ENCODE measurements around the gene NAA80. TPM values are rescaled to one million over a fixed set of nuclear protein-coding genes. Genes with fewer than 3 reads are reported as not detected.
A peak's percentile ranks its signal among the peaks of the same experiment; 100 is the strongest.

NAA80 gene
- total RNA-seq, 1 donor from 2014 or later, result 9.4 TPM

- Mint-ChIP-seq H3K27ac (peak overlapping the region; percentile 98), H3K27me3 (no peaks in the 10 kb centered on the region), H3K4me3 (ENCODE audit: low read depth) (peak overlapping the region; percentile 90), H3K9me3 (ENCODE audit: low read depth) (no peaks in the 10 kb centered on the region), H3K36me3 (ENCODE audit: insufficient read depth) (no peaks in the 10 kb centered on the region), H3K4me1 (ENCODE audit: low read depth) (peaks cover 17% of the 10 kb centered on the region)
- no peak for TF ChIP-seq CTCF (IDR thresholded peaks at IDR 0.05; ENCODE audit: unreplicated experiment)
- DNase-seq (ENCODE audit: low spot score, unreplicated experiment), result no peak
Measured at GRCh38 chr3:50299638-50299928, 378 bp upstream of the NAA80 start.

- TF ChIP-seq CTCF (IDR thresholded peaks at IDR 0.05; ENCODE audit: unreplicated experiment), result peak; percentile 15
- no peaks in the 10 kb centered on the region for H3K36me3 Mint-ChIP-seq (ENCODE audit: insufficient read depth)
- H3K9me3 Mint-ChIP-seq (ENCODE audit: low read depth), result no peaks in the 10 kb centered on the region
- peaks cover 16% of the 10 kb centered on the region for H3K4me1 Mint-ChIP-seq (ENCODE audit: low read depth)
- no peaks in the 10 kb centered on the region for H3K27me3 Mint-ChIP-seq
- no peak overlapping the region for H3K27ac Mint-ChIP-seq
- DNase-seq (ENCODE audit: low spot score, unreplicated experiment), result no peak
- peak overlapping the region; percentile 90 for H3K4me3 Mint-ChIP-seq (ENCODE audit: low read depth)
Measured at GRCh38 chr3:50297896-50298725, 1.1 kb downstream of the NAA80 start.

- H3K9me3 Mint-ChIP-seq (ENCODE audit: low read depth), result no peaks in the 10 kb centered on the region
- no peaks in the 10 kb centered on the region for H3K36me3 Mint-ChIP-seq (ENCODE audit: insufficient read depth)
- H3K27ac Mint-ChIP-seq, result no peak overlapping the region
- DNase-seq (ENCODE audit: low spot score, unreplicated experiment), result no peak
- H3K4me1 Mint-ChIP-seq (ENCODE audit: low read depth), result peaks cover 15% of the 10 kb centered on the region
- no peak for TF ChIP-seq CTCF (IDR thresholded peaks at IDR 0.05; ENCODE audit: unreplicated experiment)
- no peaks in the 10 kb centered on the region for H3K27me3 Mint-ChIP-seq
- H3K4me3 Mint-ChIP-seq (ENCODE audit: low read depth), result no peak overlapping the region
Measured at GRCh38 chr3:50297384-50297775, 1.8 kb downstream of the NAA80 start.

GRCh38 chr3:50296721-50297383 is 2.4 kb downstream of the NAA80 start:
- TF ChIP-seq CTCF (IDR thresholded peaks at IDR 0.05; ENCODE audit: unreplicated experiment), result no peak
- H3K4me3 Mint-ChIP-seq (ENCODE audit: low read depth), result peak overlapping the region; percentile 14

GRCh38 chr3:50295553-50296431 is 3.4 kb downstream of the NAA80 start:
- no peak for DNase-seq (ENCODE audit: low spot score, unreplicated experiment)
- Mint-ChIP-seq H3K36me3 (ENCODE audit: insufficient read depth) (no peaks in the 10 kb centered on the region), H3K4me3 (ENCODE audit: low read depth) (no peak overlapping the region), H3K4me1 (ENCODE audit: low read depth) (peaks cover 21% of the 10 kb centered on the region), H3K27me3 (no peaks in the 10 kb centered on the region), H3K9me3 (ENCODE audit: low read depth) (no peaks in the 10 kb centered on the region), H3K27ac (no peak overlapping the region)
- no peak for TF ChIP-seq CTCF (IDR thresholded peaks at IDR 0.05; ENCODE audit: unreplicated experiment)

More at GRCh38 chr3:50296721-50297383, 2.4 kb downstream of the NAA80 start:
- Mint-ChIP-seq H3K36me3 (ENCODE audit: insufficient read depth) (no peaks in the 10 kb centered on the region), H3K9me3 (ENCODE audit: low read depth) (no peaks in the 10 kb centered on the region), H3K4me1 (ENCODE audit: low read depth) (peaks cover 14% of the 10 kb centered on the region), H3K27me3 (no peaks in the 10 kb centered on the region), H3K27ac (no peak overlapping the region)
- DNase-seq (ENCODE audit: low spot score, unreplicated experiment), result no peak
